ENCODE data around the gene HIP1R.

GRCh38 chr12:122884091-122884826 is 49.0 kb downstream of the HIP1R start:
- no peak for TF ChIP-seq EZH2 (IDR thresholded peaks at IDR 0.05; ENCODE audit: insufficient read depth, poor library complexity, severe bottlenecking)
- no peak for TF ChIP-seq EZH2phosphoT487 (IDR thresholded peaks at IDR 0.05; ENCODE audit: insufficient read depth, low read depth)

Measured in GM23248 (cell line).